ENCODE measurements around the gene KIAA1210.

- TF ChIP-seq CTCF (conservative IDR thresholded peaks at IDR 0.05 in 1 of 2, IDR thresholded peaks at IDR 0.05 in 1 of 2; ENCODE audit: low read depth in 1 of 2, low read length in 2 of 2): no peak
- TF ChIP-seq EZH2 (IDR thresholded peaks at IDR 0.05; ENCODE audit: low read length, missing control alignments): no peak
These were observed at the start of gene KIAA1210 for GRCh38 chrX:119127650-119128049.

Measured in fibroblast of lung (primary cell).